ENCODE measurements around the gene ADIG. TPM values are rescaled to one million over a fixed set of nuclear protein-coding genes. Genes with fewer than 3 reads are reported as not detected.
"Not testable (repeated sequence)": the region's sequence is repeated elsewhere in the genome, so short reads cannot be mapped to it uniquely, and the experiment has no call there.

Gene ADIG
- total and polyA plus RNA-seq, 3 donors from 2014 or later, result 10.5 to 53.3 (median 40.9) TPM

DNA sequence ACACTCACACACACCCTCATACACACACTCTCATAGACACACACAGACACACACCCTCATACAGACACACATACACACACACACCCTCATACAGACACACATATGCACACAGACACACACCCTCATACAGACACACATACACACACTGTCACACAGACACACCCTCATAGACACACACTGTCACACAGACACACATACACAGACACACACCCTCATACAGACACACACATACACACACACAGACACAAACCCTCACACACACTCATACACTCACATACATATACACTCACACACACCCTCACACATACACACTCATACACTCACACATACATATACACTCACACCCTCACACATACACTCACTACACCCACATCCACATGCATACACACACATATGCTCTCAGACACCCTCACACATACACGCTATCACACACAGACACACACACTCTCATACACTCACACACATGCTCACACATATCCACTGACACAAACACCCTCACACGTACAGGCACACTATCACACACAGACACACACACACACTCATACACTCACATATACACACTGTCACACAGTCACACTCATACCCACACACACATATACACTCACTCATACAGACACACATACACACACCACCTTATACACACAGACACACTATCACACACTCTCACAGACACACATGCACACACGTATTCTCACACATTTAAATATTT lies 9.1 kb downstream of the ADIG start:
- TF ChIP-seq, protein P1, sequence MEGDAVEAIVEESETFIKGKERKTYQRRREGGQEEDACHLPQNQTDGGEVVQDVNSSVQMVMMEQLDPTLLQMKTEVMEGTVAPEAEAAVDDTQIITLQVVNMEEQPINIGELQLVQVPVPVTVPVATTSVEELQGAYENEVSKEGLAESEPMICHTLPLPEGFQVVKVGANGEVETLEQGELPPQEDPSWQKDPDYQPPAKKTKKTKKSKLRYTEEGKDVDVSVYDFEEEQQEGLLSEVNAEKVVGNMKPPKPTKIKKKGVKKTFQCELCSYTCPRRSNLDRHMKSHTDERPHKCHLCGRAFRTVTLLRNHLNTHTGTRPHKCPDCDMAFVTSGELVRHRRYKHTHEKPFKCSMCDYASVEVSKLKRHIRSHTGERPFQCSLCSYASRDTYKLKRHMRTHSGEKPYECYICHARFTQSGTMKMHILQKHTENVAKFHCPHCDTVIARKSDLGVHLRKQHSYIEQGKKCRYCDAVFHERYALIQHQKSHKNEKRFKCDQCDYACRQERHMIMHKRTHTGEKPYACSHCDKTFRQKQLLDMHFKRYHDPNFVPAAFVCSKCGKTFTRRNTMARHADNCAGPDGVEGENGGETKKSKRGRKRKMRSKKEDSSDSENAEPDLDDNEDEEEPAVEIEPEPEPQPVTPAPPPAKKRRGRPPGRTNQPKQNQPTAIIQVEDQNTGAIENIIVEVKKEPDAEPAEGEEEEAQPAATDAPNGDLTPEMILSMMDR (IDR thresholded peaks at IDR 0.05), result no peak
- no peak for TF ChIP-seq POLR2A (IDR thresholded peaks at IDR 0.05)
- intact Hi-C loops (cut with DNase I; ENCODE audit: low total_unique reads), result no loop called here
- Histone ChIP-seq H3K4me3 (no peak overlapping the region), H3K27me3 (no peaks in the 10 kb centered on the region), H3K4me1 (no peaks in the 10 kb centered on the region), H3K9me3 (no peaks in the 10 kb centered on the region), H3K27ac (no peak overlapping the region), H3K36me3 (ENCODE audit: low read depth, missing control alignments) (no peaks in the 10 kb centered on the region)
- DNase-seq, result no peak
- 73 to 81% methylated on average over 3 of the region's 3 CpGs for WGBS, 2 donors

DNA sequence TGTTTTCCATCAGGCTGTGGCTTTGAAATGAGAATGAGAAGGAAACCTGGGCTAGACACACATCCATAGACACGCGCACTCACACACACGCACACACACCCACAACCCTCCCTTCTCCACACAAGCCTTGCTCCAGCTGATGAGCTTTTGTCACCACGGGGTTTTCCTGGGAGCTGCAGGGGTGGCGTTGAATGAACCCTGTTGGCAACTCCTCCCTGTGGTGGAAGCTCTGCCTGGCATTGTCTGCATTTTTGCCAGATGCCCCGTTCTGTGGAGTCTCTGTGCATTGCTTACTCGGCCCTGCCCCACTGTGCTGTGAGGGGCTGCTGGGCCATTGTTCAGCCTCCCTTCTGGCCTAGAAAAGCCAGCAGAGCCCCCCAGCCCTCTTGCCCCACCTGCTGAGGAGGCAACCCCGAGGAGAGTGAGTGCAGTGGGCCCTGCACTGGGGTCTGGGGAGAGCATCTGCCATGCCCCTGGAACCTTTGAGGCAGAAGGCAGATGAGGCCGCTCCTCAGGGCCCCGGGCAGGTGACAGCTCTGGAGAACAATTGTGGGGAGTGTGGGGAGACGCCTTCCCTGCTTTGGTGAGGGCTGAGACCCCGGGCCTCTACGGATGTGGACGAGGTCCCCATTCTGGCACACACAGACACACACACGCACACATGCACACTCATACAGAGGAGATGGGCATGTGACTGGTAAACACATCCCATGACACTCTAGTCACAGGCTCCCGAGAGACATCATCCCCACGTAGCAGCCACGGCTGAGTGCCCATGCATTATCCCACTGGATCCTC lies 9.9 kb downstream of the ADIG start:
- TF ChIP-seq, protein P1 (IDR thresholded peaks at IDR 0.05), result no peak
- TF ChIP-seq POLR2A (IDR thresholded peaks at IDR 0.05), result no peak
- WGBS, 2 donors, result 76 to 79% methylated on average over 15 to 18 of the region's 18 CpGs
- Histone ChIP-seq H3K36me3 (ENCODE audit: low read depth, missing control alignments) (no peaks in the 10 kb centered on the region), H3K4me1 (no peaks in the 10 kb centered on the region), H3K9me3 (no peaks in the 10 kb centered on the region), H3K27me3 (no peaks in the 10 kb centered on the region), H3K4me3 (no peak overlapping the region), H3K27ac (no peak overlapping the region)
- intact Hi-C loops (cut with DNase I; ENCODE audit: low total_unique reads), result no loop called here
- no peak for DNase-seq

DNA sequence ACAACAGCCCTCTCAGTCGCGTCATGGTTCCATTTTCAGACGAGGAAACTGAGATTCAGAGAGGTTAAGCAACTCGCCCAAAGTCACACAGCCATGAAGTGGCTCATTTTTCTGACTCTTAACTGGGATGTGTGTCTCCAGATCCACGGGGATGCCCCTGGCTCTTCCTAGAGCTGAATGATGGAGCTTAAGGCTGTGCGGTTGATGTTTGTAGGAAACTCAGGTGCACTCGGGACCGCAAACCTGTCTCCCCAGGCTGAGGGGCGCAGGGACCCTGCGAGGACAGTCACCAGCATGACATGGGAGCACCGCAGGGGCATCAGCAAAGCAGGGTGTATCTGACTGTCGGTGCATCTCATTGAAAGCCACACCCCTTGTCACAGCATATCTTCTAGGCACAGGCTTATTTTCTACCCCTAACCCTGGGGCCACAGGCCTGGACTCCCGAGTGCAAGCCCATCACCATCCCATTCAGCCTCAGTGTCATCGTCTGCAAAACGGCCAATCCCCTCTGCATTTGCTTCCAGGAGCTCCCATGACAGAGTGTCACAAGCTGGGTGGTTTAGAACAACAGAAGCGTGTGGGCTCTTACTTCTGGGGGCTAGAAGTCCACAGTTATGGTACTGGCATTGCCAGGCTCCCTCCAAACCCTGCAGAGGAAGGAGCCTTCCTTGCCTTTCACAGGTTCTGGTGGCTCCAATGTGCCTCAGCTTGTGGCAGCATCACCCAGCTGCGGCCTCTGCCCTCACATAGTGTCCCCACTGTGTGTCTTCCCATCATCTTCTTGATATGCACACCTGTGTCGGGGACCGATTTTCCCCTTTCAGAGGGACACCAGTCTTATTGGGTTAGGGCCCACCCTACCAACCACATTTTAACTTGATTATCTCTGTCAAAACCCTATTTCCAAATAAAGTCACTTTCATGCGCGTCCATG lies 10.7 kb downstream of the ADIG start:
- H3K4me1 ChIP-seq, result no peaks in the 10 kb centered on the region
- no peaks in the 10 kb centered on the region for H3K36me3 ChIP-seq (ENCODE audit: low read depth, missing control alignments)
- 83 to 88% methylated on average over 13 to 21 of the region's 21 CpGs for WGBS, 2 donors
- no peak for DNase-seq
- intact Hi-C loops (cut with DNase I; ENCODE audit: low total_unique reads), result no loop called here
- TF ChIP-seq POLR2A (IDR thresholded peaks at IDR 0.05), result no peak
- TF ChIP-seq, protein P1 (IDR thresholded peaks at IDR 0.05), result no peak
- no peaks in the 10 kb centered on the region for H3K9me3 ChIP-seq
- no peaks in the 10 kb centered on the region for H3K27me3 ChIP-seq
- H3K27ac ChIP-seq, result no peak overlapping the region
- H3K4me3 ChIP-seq, result no peak overlapping the region

DNA sequence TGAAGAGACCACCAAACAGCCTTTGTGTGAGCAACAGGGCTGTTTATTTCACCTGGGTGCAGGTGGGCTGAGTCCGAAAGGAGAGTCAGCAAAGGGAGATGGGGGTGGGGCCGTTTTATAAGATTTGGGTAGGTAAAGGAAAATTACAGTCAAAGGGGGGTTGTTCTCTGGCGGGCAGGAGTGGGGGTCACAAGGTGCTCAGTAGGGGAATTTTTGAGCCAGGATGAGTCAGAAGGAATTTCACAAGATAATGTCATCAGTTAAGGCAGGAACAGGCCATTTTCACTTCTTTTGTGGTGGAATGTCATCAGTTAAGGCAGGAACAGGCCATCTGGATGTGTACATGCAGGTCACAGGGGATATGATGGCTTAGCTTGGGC lies 11.4 kb downstream of the ADIG start:
- H3K9me3 ChIP-seq; H3K4me3 ChIP-seq; H3K36me3 ChIP-seq (ENCODE audit: low read depth, missing control alignments); H3K4me1 ChIP-seq; intact Hi-C loops (cut with DNase I; ENCODE audit: low total_unique reads); H3K27ac ChIP-seq; DNase-seq; H3K27me3 ChIP-seq: not testable (repeated sequence)
- 83 to 85% methylated on average over 3 of the region's 3 CpGs for WGBS, 2 donors

DNA sequence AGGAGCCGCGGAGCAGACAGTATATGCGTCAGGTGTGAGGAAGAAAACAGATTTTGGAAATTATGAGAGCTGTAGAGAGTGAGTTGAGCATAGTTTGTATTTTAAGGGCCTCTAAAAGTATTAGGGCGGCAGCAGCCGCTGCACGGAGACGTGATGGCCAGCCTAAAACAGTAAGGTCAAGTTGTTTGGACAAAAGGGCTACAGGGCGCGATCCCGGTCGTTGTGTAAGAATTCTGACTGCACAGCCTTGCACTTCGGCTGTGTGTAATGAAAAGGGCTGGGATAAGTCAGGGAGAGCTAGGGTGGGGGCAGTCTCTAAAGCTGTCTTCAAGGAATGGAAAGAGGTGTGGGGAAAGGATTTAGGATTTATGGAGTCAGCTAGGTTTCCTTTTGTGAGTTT lies 13.3 kb downstream of the ADIG start:
- H3K9me3 ChIP-seq; H3K36me3 ChIP-seq (ENCODE audit: low read depth, missing control alignments); intact Hi-C loops (cut with DNase I; ENCODE audit: low total_unique reads); H3K27me3 ChIP-seq; H3K4me3 ChIP-seq; H3K4me1 ChIP-seq; DNase-seq; H3K27ac ChIP-seq: not testable (repeated sequence)
- WGBS, 2 donors, result 83% methylated on average over 12 of the region's 12 CpGs

DNA sequence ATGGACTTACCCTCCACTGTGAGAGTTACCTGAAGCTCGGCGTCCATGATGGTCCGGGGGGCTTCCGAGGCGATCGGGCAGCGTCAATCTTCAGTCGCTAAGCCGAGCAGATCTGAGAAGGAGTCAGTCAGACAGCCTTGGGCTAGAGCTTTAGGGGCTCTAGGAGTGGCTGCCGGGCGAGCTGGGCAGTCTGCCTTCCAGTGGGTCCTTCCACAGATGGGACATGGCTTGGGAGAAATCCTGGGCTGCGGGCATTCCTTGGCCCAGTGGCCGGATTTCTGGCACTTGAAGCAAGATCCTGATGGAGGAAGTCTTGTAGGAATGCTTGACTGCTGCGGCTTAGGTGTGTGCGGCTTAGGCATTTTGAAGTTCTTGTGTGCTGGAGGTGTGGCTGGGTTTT lies 14.9 kb downstream of the ADIG start:
- H3K27ac ChIP-seq; H3K4me3 ChIP-seq; H3K27me3 ChIP-seq; H3K4me1 ChIP-seq; H3K36me3 ChIP-seq (ENCODE audit: low read depth, missing control alignments); DNase-seq; intact Hi-C loops (cut with DNase I; ENCODE audit: low total_unique reads); H3K9me3 ChIP-seq: not testable (repeated sequence)
- WGBS, 2 donors, result 86 to 91% methylated on average over 14 to 15 of the region's 15 CpGs
